GM19193 (cell line): ENCODE measurements around the gene TSPAN18.

Source experiments
- POLR2A ChIP-seq: IDR thresholded peaks from 4 replicates; pipeline ENCODE4 v1.6.1; 2011; ENCODE audit not compliant: insufficient read depth, insufficient read length; ENCODE audit errors: extremely low read depth

TSPAN18 gene

GRCh38 chr11:44931466-44931865 is 204.7 kb downstream of the TSPAN18 start:
- TF ChIP-seq POLR2A: no peak

DNA sequence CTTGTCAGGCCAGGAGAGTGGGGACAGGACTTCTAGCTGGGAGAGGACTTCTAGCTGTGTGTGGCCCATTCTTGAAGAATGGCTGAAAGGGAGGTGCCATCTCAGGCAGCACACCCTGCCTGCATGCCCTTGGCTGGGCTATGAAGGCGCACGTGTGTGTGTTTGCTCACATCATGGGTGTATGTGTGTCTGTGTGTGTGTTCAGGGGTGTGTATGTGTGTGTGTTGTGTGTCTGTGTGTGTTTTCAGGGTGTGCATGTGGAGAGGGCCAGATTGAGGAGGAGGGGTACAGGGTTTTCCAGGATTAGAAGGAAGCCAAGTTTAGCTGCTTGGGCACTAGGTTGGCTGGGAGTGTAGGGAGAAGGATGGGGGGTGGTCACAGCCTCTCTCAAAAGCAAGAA is 207.3 kb downstream of the TSPAN18 start:
- TF ChIP-seq POLR2A: no peak

DNA sequence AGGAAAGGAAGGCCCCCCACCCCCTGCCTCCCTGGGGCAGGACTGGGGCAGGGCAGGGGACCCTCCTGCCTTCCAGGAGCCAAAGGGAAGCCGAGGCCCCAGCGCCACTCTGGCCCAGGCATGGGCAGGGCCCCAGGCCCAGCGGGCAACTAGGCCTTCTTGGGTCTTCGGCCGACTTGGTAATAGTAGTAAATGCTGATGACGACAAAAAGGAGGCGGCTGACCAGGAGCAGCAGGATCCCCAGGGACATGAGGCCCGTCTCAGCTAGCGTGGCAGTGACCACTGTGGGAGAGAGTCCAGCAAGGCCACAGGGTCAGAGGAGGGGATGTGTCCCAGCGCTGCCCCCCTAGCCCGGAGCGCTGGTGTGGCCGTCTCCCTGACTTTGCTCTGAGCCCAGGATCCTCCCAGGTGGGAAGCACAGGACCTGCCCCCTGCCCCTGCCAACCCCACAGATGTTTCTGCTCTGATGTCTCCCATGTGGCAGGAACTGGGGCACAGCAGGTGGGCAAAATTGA is 208.0 kb downstream of the TSPAN18 start:
- TF ChIP-seq POLR2A: no peak

GRCh38 chr11:44936525-44936924 is 209.8 kb downstream of the TSPAN18 start:
- TF ChIP-seq POLR2A: no peak

DNA sequence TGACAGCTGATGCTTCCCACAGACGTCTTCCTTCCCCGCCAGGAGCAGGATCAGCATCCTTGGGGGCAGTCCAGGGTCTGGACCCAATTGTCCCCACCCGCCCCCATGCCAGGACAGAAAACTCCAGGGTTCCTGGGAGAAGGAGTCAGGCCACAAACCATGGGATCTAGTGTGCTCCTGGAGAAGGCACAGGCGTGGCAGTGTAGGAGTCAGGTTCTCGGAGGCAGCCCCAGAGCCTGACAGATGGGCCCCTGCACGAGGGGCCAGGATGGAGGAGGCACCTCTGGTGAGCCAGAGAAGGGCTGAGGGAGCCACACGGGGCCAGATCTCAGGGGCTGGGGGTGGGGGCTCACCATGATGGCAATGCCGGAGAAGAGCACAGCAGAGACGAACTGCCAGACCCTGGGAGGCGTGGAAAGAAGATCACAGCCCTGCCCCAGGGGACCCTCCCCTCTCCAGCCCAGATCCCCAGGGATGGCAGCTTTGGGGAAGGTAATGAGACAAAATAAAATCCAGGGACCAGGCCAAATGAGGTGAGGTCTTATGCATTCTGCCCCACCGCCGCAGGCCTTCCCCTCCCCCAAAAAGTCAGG is 210.3 kb downstream of the TSPAN18 start:
- no peak for TF ChIP-seq POLR2A

DNA sequence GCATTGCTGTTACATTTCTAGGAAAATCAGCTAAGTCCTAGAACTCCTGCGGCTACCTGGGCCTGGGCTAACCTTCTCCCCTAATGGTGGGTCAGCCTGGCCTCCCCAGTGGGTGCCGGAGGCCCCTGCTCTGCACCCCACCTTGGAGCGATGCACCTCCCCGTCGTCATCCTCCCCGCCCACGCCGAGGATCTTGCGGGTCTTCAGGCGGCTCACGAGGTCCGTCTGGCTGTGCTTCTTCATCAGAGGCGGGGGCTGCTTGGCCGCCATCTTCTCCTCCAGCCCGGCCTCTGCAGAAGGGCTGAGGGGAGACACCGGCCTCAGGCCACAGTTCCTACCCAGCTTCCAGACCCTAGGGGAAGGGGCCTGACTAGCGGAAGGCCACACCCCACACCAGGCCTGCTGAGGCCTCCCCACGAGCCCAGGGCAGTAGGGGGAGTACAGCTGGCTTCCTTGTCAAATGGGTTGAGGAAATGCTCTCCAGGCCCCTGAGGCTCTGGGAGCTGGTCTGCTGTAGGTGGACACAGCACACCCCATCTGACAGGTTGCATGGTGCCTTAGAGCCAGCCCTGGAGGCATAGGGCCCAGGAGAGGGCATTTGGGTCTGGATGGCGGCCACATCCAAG is 211.4 kb downstream of the TSPAN18 start:
- TF ChIP-seq POLR2A: no peak

GRCh38 chr11:44939673-44940395 is 213.1 kb downstream of the TSPAN18 start:
- no peak for TF ChIP-seq POLR2A

DNA sequence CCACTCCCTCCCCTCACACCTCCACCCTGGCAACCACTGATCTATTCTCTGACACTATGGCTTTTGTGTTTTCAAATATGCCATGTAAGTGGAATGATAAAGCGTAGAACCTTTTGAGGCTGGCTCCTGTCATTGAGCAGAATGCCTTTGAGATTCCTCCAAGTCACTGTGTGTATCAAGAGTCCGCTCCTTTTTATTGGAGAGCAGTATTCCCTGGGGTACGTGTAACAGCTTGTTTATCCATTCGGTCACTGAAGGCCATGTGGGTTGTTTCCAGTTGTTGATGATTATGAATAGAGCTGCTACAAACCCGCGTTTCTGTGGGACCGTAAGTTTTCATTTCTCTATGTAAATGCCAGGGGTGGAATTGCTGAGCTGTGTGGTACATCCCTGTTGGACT is 213.6 kb downstream of the TSPAN18 start:
- no peak for TF ChIP-seq POLR2A

- no peak for TF ChIP-seq POLR2A
These were observed 214.1 kb downstream of the TSPAN18 start for GRCh38 chr11:44940835-44941234.

- TF ChIP-seq POLR2A: no peak
These were observed 214.7 kb downstream of the TSPAN18 start for GRCh38 chr11:44941259-44942021.

DNA sequence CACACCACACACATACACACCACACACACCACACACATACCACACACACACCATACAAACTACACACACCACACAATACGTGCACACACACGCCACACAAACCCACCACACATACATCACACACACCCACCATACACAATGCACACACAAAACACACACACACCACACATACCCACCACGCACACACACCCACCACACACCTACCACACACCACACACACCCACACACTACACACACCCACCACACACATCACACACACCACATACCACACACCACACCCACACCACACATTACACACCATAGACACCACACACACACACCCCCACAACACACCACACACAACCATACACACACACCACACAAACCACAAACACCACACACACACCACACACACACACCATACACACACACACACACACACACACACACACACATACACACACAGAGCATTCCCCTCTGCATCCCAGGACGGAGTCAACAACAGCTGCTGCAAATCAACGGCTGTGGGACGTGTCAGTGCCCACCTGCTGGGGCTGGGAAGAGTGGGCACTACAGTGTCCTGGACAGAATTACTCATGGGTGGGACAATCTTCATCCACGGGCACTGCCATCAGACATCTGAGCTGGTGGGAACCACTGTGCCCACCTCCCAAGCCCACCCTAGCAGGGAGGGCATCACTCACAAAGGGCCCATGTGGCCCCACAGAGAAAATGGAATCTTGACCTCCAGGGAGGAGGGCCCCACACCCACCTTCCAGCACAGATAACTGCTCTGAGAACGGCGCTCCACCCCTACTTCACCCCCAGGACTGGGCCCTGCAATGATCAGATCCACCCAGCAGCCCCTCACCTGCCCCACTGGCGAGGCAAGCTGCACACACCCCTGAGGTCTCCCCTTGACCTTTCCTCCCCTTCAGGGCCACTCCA is 215.5 kb downstream of the TSPAN18 start:
- TF ChIP-seq POLR2A: no peak

GRCh38 chr11:44943118-44943517 is 216.4 kb downstream of the TSPAN18 start:
- TF ChIP-seq POLR2A: no peak

DNA sequence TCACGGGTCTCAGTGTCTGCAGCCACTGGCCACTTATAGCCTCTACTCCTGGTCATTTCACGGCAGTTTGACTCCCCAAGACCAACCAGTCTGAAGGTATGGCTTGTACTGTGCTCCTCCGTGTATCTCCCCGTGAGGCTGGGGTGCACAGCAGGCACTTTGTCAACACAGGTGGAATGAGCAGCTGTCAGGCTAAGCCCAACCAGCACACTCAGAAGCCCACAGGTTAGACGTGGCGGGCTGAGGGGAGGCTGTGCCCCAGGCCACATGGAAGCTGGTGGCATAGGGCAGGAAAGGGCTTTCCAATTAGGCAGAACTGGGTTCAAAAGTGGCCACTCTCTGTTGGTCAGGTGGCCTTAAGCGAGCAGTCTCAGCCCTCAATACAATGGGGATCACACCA is 216.9 kb downstream of the TSPAN18 start:
- no peak for TF ChIP-seq POLR2A

DNA sequence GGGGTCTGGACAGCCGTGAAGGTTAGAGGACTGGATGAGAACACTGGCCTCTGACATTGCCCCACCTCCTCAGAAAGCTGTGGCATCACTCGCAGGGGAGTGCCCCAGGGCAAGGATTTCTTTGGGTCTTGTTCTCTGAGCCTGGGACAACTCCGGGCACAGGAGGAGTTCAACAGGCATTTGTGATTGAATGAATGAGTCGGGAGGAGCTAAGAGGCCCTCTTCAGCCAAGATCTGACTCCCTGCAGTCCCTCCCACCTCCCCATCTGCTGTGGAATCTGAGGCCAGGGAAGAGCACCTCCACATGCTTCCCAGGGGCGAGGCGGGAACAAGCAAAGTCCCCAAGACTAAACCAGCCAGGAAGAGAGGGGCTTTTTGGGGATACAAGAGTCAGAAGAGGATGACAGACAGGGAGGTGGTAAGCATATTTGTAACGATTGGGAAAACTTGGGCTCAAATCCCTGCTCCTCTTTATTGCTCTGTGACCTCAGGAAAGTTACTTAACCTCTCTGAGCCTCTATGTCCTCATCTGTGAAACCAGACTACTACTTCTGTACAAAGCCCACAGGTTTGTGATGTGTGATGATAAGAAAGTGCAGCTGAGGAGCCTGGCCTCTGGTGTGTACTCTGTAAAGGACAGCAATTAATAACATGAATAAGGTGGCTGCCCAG is 217.6 kb downstream of the TSPAN18 start:
- no peak for TF ChIP-seq POLR2A
